Vagina (tissue), 2 donors: ENCODE measurements around the gene KDM1B. TPM values are rescaled to one million over a fixed set of nuclear protein-coding genes. Genes with fewer than 3 reads are reported as not detected.
A peak's percentile ranks its signal among the peaks of the same experiment; 100 is the strongest.

Source experiments
- DNase-seq, 2 donors: peaks; one replicate each; pipeline ENCODE4 v3.0.0-alpha.2; 2017; ENCODE audit errors: extremely low spot score in 2 of 2
- H3K27ac ChIP-seq: fragments of 200-600 bp; sonication (generic); one replicate; pipeline ENCODE4 v1.5.1; 2019
- H3K27me3 ChIP-seq: fragments of 200-600 bp; sonication (generic); one replicate; pipeline ENCODE4 v1.5.1; 2019
- H3K36me3 ChIP-seq, 2 donors: fragments of 200-600 bp; sonication (generic); one replicate each; pipeline ENCODE4 v1.5.1; 2017 to 2019
- H3K4me1 ChIP-seq: fragments of 200-600 bp; sonication (generic); one replicate; pipeline ENCODE4 v1.5.1; 2019
- H3K4me3 ChIP-seq, 2 donors: fragments of 200-600 bp; sonication (generic); 1 replicate in 1 of 2; 2 replicates in 1 of 2; pipeline ENCODE4 v1.5.1; 2016 to 2019
- H3K9me3 ChIP-seq: fragments of 200-600 bp; sonication (generic); one replicate; pipeline ENCODE4 v1.5.1; 2019
- POLR2A ChIP-seq, 2 donors: fragments of 450-650 bp; IDR thresholded peaks; one replicate each; pipeline ENCODE4 v1.6.1; 2017; ENCODE audit warnings: antibody characterized with exemption in 2 of 2, mild to moderate bottlenecking in 2 of 2, moderate library complexity in 2 of 2
- POLR2AphosphoS5 ChIP-seq, 2 donors: sonication (generic); formaldehyde crosslinking; IDR thresholded peaks; one replicate each; pipeline ENCODE4 v1.9.0; 2017; ENCODE audit warnings: antibody characterized with exemption in 2 of 2, mild to moderate bottlenecking in 2 of 2, low read depth in 1 of 2; ENCODE audit not compliant: insufficient read depth in 1 of 2
- intact Hi-C: fragments of 100-400 bp; cut with DNase I; formaldehyde crosslinking; loops from one replicate; pipeline ENCODE4 v1.15.1; 2023
- total RNA-seq: library from RNA; depleted of rRNA; stranded (reverse); fragments of >200 nt; gene quantifications from one replicate; pipeline ENCODE4 v1.2.3, GENCODE V29; 2016
- TF ChIP-seq, protein P1 (sequence below), 3 experiments: fragments of 450-650 bp in 2 of 3; fragments of 200-600 bp in 1 of 3; sonication (generic) in 1 of 3; IDR thresholded peaks; one replicate each; pipeline ENCODE4 v1.5.1; 2017 to 2019; ENCODE audit warnings: antibody characterized with exemption in 3 of 3, mild to moderate bottlenecking in 2 of 3, moderate library complexity in 2 of 3

KDM1B gene
- total RNA-seq, 1 donor from 2014 or later: 20.6 TPM

DNA sequence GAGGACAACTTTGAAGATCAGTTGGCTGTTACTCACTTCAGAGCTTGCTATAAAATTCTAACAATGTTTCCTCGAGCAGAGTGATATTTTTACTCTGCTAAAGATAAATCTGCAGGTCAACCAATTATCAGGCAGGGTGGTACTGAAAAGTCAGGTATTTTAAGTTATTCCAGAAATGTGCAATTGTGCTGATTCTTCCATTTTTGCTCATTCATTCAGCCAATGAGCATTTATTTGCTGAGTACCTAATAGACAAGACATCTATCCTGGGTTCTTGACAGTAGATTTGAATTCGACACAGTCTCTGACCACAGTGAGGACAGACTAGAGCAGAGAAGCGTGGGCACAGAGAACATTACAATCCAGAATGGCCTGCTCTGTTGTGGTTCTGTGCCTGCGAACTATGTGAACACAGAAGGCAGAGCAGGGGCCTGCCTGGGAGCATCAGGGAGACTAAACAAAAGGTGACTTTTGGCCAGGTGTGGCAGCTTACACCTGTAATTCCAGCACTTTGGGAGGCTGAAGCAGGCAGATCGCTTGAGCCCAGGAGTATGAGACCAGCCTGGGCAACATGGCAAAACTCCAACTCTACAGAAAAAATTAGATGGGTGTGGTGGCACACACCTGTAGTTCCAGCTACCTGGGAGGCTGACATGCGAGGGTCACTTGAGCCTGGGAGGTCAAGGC, 15.1 kb upstream of the KDM1B start:
- TF ChIP-seq POLR2AphosphoS5 (IDR thresholded peaks at IDR 0.05; ENCODE audit: insufficient read depth in 1 of 2, low read depth in 1 of 2): no peak
- DNase-seq: no peak

DNA sequence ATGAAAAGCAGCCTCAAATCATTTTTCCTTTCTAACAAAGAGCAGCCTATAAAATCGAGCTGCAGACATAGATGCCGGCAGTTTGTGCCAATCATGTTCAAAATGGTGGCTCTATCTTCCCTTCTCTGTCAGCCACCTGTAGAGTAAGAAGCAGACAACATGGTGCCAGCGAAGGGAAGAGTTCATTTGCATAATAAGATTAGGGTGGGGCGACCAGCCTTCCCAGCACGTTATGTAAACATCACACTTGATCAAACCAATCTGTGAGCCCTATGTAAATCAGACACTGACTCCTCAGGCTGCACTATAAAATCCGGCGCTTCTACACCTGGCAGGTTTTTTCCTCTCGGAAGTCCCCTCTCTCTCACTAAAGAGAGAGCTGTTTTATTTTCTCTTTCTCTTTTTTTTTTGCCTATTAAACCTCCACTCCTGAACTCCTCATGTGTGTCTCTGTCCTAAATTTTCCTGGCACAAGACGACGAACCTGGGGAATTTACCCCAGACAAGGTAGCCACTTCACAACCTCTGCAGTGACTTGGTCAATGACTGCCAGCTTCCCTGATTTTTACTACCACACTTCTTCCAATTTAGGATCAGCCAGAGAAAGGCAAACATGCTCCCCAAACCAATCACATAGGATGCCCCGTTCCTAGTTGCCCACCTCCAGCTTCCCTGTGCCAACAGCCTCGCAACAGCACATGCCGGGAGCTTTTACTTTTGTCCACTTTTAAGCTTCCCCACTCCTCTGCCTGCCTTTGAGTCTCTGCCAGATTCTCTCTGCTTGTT, 13.2 kb upstream of the KDM1B start:
- H3K27me3 ChIP-seq: no peaks in the 10 kb centered on the region
- no peaks in the 10 kb centered on the region for H3K4me1 ChIP-seq
- DNase-seq: no peak
- peaks cover 0 to 22% of the 10 kb centered on the region in 2 donors for H3K36me3 ChIP-seq
- intact Hi-C loops: no loop called here
- no peak overlapping the region for H3K27ac ChIP-seq
- TF ChIP-seq POLR2AphosphoS5 (IDR thresholded peaks at IDR 0.05; ENCODE audit: insufficient read depth in 1 of 2, low read depth in 1 of 2) (no peak), POLR2A (IDR thresholded peaks at IDR 0.05) (no peak)
- TF ChIP-seq, protein P1, sequence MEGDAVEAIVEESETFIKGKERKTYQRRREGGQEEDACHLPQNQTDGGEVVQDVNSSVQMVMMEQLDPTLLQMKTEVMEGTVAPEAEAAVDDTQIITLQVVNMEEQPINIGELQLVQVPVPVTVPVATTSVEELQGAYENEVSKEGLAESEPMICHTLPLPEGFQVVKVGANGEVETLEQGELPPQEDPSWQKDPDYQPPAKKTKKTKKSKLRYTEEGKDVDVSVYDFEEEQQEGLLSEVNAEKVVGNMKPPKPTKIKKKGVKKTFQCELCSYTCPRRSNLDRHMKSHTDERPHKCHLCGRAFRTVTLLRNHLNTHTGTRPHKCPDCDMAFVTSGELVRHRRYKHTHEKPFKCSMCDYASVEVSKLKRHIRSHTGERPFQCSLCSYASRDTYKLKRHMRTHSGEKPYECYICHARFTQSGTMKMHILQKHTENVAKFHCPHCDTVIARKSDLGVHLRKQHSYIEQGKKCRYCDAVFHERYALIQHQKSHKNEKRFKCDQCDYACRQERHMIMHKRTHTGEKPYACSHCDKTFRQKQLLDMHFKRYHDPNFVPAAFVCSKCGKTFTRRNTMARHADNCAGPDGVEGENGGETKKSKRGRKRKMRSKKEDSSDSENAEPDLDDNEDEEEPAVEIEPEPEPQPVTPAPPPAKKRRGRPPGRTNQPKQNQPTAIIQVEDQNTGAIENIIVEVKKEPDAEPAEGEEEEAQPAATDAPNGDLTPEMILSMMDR (IDR thresholded peaks at IDR 0.05): no peak
- H3K9me3 ChIP-seq: no peaks in the 10 kb centered on the region
- H3K4me3 ChIP-seq: no peak overlapping the region

More for the DNA sequence above, 15.1 kb upstream of the KDM1B start:
- Histone ChIP-seq H3K27me3 (no peaks in the 10 kb centered on the region), H3K27ac (no peak overlapping the region), H3K36me3 (peaks cover 0 to 36% of the 10 kb centered on the region in 2 donors), H3K9me3 (no peaks in the 10 kb centered on the region), H3K4me1 (no peaks in the 10 kb centered on the region), H3K4me3 (no peak overlapping the region)
- intact Hi-C loops: no loop called here

DNA sequence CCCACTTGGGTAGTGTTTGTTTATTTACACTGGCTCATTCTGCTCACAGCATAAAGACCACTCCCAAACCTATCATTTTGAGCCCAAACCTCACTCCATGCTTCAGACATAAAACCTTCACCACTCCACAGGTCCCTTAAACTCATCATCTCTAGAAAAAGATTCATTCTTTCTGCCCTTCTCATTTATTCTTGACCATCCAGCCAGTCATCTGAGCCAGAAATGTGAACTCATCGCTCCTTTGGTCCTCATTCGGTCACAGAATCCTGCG, 12.7 kb upstream of the KDM1B start:
- Histone ChIP-seq H3K4me3 (no peak overlapping the region), H3K36me3 (peaks cover 0 to 20% of the 10 kb centered on the region in 2 donors), H3K27me3 (no peaks in the 10 kb centered on the region), H3K9me3 (no peaks in the 10 kb centered on the region), H3K27ac (no peak overlapping the region), H3K4me1 (no peaks in the 10 kb centered on the region)
- TF ChIP-seq, protein P1 (IDR thresholded peaks at IDR 0.05): no peak
- no peak for TF ChIP-seq POLR2AphosphoS5 (IDR thresholded peaks at IDR 0.05; ENCODE audit: insufficient read depth in 1 of 2, low read depth in 1 of 2)
- no peak for TF ChIP-seq POLR2A (IDR thresholded peaks at IDR 0.05)
- DNase-seq: no peak
- intact Hi-C loops: no loop called here

DNA sequence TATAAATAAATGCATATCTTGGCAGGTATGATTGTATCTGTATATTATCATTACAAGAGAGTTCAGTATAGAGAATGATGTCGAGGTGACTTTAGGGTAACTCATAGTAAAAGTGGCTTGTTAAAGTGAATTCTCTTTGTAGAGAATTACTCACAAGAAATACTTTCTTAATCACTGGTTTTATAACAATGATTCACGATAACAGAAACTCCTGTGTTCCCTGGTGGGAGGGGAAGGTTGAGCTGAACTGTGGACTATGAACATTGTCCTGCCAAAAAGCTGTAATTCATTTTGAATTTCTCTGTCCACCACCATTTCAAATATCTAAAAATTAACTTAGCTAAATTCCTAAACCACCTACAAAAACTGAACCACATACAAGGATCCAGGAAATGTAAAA, 8.1 kb upstream of the KDM1B start:
- Histone ChIP-seq H3K27me3 (no peaks in the 10 kb centered on the region), H3K4me1 (no peaks in the 10 kb centered on the region), H3K9me3 (no peaks in the 10 kb centered on the region), H3K4me3 (no peak overlapping the region), H3K36me3 (peaks cover 0 to 8% of the 10 kb centered on the region in 2 donors), H3K27ac (no peak overlapping the region)
- intact Hi-C loops: no loop called here
- DNase-seq: no peak
- TF ChIP-seq, protein P1 (IDR thresholded peaks at IDR 0.05): no peak
- TF ChIP-seq POLR2AphosphoS5 (IDR thresholded peaks at IDR 0.05; ENCODE audit: insufficient read depth in 1 of 2, low read depth in 1 of 2) (no peak), POLR2A (IDR thresholded peaks at IDR 0.05) (no peak)

DNA sequence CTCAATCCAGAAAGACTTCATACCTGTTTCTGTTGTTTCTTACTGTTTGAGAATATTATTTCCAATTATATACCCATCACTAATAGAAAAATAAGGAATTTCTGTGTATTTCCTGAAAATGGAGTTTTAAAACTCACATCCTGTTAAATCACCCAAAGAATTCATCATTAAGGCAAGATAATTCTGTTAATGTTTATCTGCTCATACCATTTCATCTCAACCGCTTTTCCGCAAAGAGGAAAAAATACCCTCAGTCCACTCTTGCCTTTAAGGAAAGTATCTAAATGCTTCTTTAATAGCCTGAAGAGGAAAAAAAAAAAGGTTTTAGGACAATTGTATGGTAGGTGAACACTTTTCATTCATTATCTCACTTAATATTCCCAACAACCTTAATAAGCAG, 7.6 kb upstream of the KDM1B start:
- intact Hi-C loops: no loop called here
- no peak overlapping the region for H3K4me3 ChIP-seq
- DNase-seq: no peak
- peaks cover 0 to 8% of the 10 kb centered on the region in 2 donors for H3K36me3 ChIP-seq
- H3K9me3 ChIP-seq: no peaks in the 10 kb centered on the region
- H3K27ac ChIP-seq: peak overlapping the region; percentile 4
- H3K27me3 ChIP-seq: no peaks in the 10 kb centered on the region
- TF ChIP-seq, protein P1 (IDR thresholded peaks at IDR 0.05): no peak
- TF ChIP-seq POLR2A (IDR thresholded peaks at IDR 0.05) (no peak), POLR2AphosphoS5 (IDR thresholded peaks at IDR 0.05; ENCODE audit: insufficient read depth in 1 of 2, low read depth in 1 of 2) (no peak)
- H3K4me1 ChIP-seq: peaks cover under 1% of the 10 kb centered on the region
